HepG2 (cell line): ENCODE results near the gene GPRIN1. TPM values are rescaled to one million over a fixed set of nuclear protein-coding genes. Genes with fewer than 3 reads are reported as not detected.
A peak's percentile ranks its signal among the peaks of the same experiment; 100 is the strongest.

Source experiments
- CHD2 ChIP-seq: IDR thresholded peaks from 2 replicates; pipeline ENCODE4 v1.6.1; 2011; ENCODE audit warnings: low read depth, low read length, improper control_type of control experiment
- DPF2 ChIP-seq: sonication (generic); formaldehyde crosslinking; IDR thresholded peaks from 2 replicates; pipeline ENCODE4 v1.4.0; 2020; ENCODE audit warnings: mild to moderate bottlenecking, low read depth, missing genetic modification reagents, borderline replicate concordance
- EP300 ChIP-seq, 3 experiments: sonication (generic) in 1 of 3; formaldehyde crosslinking in 1 of 3; IDR thresholded peaks; 2 replicates each; pipeline versions ENCODE4 v1.5.1 to v1.6.1; 2011 to 2020; ENCODE audit warnings: low read depth in 2 of 3, low read length in 2 of 3, borderline replicate concordance in 1 of 3, improper control_type of control experiment in 1 of 3, mild to moderate bottlenecking in 1 of 3, missing genetic modification reagents in 1 of 3, moderate library complexity in 1 of 3
- FOXO1 ChIP-seq: sonication (generic); formaldehyde crosslinking; IDR thresholded peaks from 2 replicates; pipeline ENCODE4 v1.4.0; 2020; ENCODE audit warnings: missing genetic modification reagents
- HMG20B ChIP-seq: conservative IDR thresholded peaks from 2 replicates; pipeline ENCODE4 v1.6.1; 2016; ENCODE audit warnings: missing genetic modification reagents, missing compliant biosample characterization
- HMGXB3 ChIP-seq: sonication (generic); formaldehyde crosslinking; IDR thresholded peaks from 2 replicates; pipeline ENCODE4 v1.4.0; 2020; ENCODE audit warnings: missing genetic modification reagents, borderline replicate concordance
- IRF9 ChIP-seq: sonication (generic); formaldehyde crosslinking; IDR thresholded peaks from 2 replicates; pipeline ENCODE4 v1.8.0; 2022; ENCODE audit warnings: missing genetic modification reagents, mild to moderate bottlenecking, borderline replicate concordance
- KLF9 ChIP-seq: IDR thresholded peaks from 2 replicates; pipeline ENCODE4 v1.6.1; 2016; ENCODE audit warnings: low read depth
- MXD4 ChIP-seq: IDR thresholded peaks from 2 replicates; pipeline ENCODE4 v1.6.1; 2016; ENCODE audit warnings: mild to moderate bottlenecking, missing biosample characterization, missing genetic modification reagents
- NFATC3 ChIP-seq: sonication (generic); formaldehyde crosslinking; IDR thresholded peaks from 2 replicates; pipeline ENCODE4 v1.5.1; 2020; ENCODE audit warnings: mild to moderate bottlenecking, missing genetic modification reagents
- NFKBIZ ChIP-seq: IDR thresholded peaks from 2 replicates; pipeline ENCODE4 v1.6.1; 2018; ENCODE audit warnings: missing genetic modification reagents, missing compliant biosample characterization
- PTBP1 ChIP-seq: fragments of 200-400 bp; formaldehyde crosslinking; IDR thresholded peaks from 2 replicates; pipeline ENCODE4 v1.6.1; 2018; ENCODE audit warnings: low read length, low read depth; ENCODE audit not compliant: poor library complexity, severe bottlenecking
- SMARCE1 ChIP-seq: fragments of 450-650 bp; IDR thresholded peaks from 2 replicates; pipeline ENCODE4 v1.6.1; 2017; ENCODE audit warnings: borderline replicate concordance
- SNAPC2 ChIP-seq: sonication (generic); formaldehyde crosslinking; IDR thresholded peaks from 2 replicates; pipeline ENCODE4 v1.8.1; 2022; ENCODE audit warnings: mild to moderate bottlenecking, missing genetic modification reagents
- STAT6 ChIP-seq: sonication (generic); formaldehyde crosslinking; IDR thresholded peaks from 2 replicates; pipeline ENCODE4 v1.4.0; 2020; ENCODE audit warnings: missing genetic modification reagents, mild to moderate bottlenecking, borderline replicate concordance
- ZNF101 ChIP-seq: sonication (generic); formaldehyde crosslinking; IDR thresholded peaks from 2 replicates; pipeline ENCODE4 v1.4.0; 2020; ENCODE audit warnings: mild to moderate bottlenecking, low read depth, missing genetic modification reagents, borderline replicate concordance
- ZNF446 ChIP-seq: sonication (generic); formaldehyde crosslinking; IDR thresholded peaks from 2 replicates; pipeline ENCODE4 v1.5.0; 2020; ENCODE audit warnings: mild to moderate bottlenecking, missing genetic modification reagents
- ZNF460 ChIP-seq: sonication (generic); formaldehyde crosslinking; IDR thresholded peaks from 2 replicates; pipeline ENCODE4 v1.5.1; 2020; ENCODE audit warnings: missing genetic modification reagents, mild to moderate bottlenecking, borderline replicate concordance
- ZNF510 ChIP-seq: sonication (generic); formaldehyde crosslinking; IDR thresholded peaks from 2 replicates; pipeline ENCODE4 v1.4.0; 2020; ENCODE audit warnings: low read depth, mild to moderate bottlenecking, missing genetic modification reagents
- ZNF567 ChIP-seq: sonication (generic); formaldehyde crosslinking; IDR thresholded peaks from 2 replicates; pipeline ENCODE4 v1.8.1; 2023; ENCODE audit warnings: mild to moderate bottlenecking, missing genetic modification reagents, borderline replicate concordance
- ZNF598 ChIP-seq: sonication (generic); formaldehyde crosslinking; IDR thresholded peaks from 2 replicates; pipeline ENCODE4 v1.5.1; 2020; ENCODE audit warnings: mild to moderate bottlenecking, missing genetic modification reagents, borderline replicate concordance
- ZNF775 ChIP-seq: sonication (generic); formaldehyde crosslinking; IDR thresholded peaks from 2 replicates; pipeline ENCODE4 v1.4.0; 2020; ENCODE audit warnings: missing genetic modification reagents, mild to moderate bottlenecking, moderate library complexity, borderline replicate concordance
- polyA plus RNA-seq, 8 experiments: library from polyadenylated mRNA; depleted of rRNA in 3 of 8; stranded (reverse) in 7 of 8; unstranded in 1 of 8; fragments of >200 nt; fragmentation: Illumina TruSeq in 4 of 8; extraction: Trizol in 4 of 8; gene quantifications; 2 replicates each; pipeline versions ENCODE4 v1.2.1 to v1.2.3, GENCODE V29; 2011 to 2016; ENCODE audit warnings: low read depth in 4 of 8, missing spikeins in 1 of 8, mixed read lengths in 1 of 8; ENCODE audit not compliant: insufficient read depth in 1 of 8
- total RNA-seq, 5 experiments: library from RNA; depleted of rRNA; stranded (reverse); fragments of >200 nt; fragmentation: Illumina TruSeq; extraction: Trizol; gene quantifications; 2 replicates each; pipeline ENCODE4 v1.2.3, GENCODE V29; 2016; ENCODE audit warnings: low read depth in 1 of 5

The GPRIN1 gene
- total and polyA plus RNA-seq, 2 of the 13 experiments (the other 11 are each of a cell fraction or from before 2014, with no cell fraction given), result 0.32 to 2.0 TPM

GRCh38 chr5:176611435-176611834 lies 1.5 kb upstream of the GPRIN1 start (continued):
- TF ChIP-seq ZNF510, result 0 out of 2 replicates have a peak, but pooled peaks have one; percentile 54
- no peak for TF ChIP-seq ZNF775 (CRISPR knock-in tag)
- no peak for TF ChIP-seq DPF2
- no peak for TF ChIP-seq ZNF446 (CRISPR knock-in tag)
- no peak for TF ChIP-seq IRF9 (CRISPR knock-in tag)
- no peak for TF ChIP-seq EP300 (IDR thresholded peaks at IDR 0.05; ENCODE audit: low read depth in 2 of 2, low read length in 2 of 2)
- TF ChIP-seq EP300 (CRISPR knock-in tag; IDR thresholded peaks at IDR 0.05; ENCODE audit: borderline replicate concordance), result no peak
- peak; percentile 85 for TF ChIP-seq HMGXB3 (CRISPR knock-in tag)
- TF ChIP-seq CHD2, result no peak
- no peak for TF ChIP-seq ZNF567 (CRISPR knock-in tag)
- TF ChIP-seq SMARCE1, result no peak
- 0 out of 2 replicates have a peak, but pooled peaks have one; percentile 56 for TF ChIP-seq NFKBIZ (CRISPR knock-in tag)
- TF ChIP-seq NFATC3 (CRISPR knock-in tag), result no peak
- TF ChIP-seq ZNF598 (CRISPR knock-in tag), result no peak
- peak; percentile 40; the same call in 1 of the 2 replicates for TF ChIP-seq KLF9 (CRISPR knock-in tag)
- TF ChIP-seq SNAPC2 (CRISPR knock-in tag), result no peak
- no peak for TF ChIP-seq PTBP1
- no peak for TF ChIP-seq HMG20B (CRISPR knock-in tag)
- TF ChIP-seq FOXO1 (CRISPR knock-in tag), result peak; percentile 40; the same call in 1 of the 2 replicates
- TF ChIP-seq STAT6 (CRISPR knock-in tag), result no peak
- peak; percentile 76; the same call in 1 of the 2 replicates for TF ChIP-seq MXD4
- TF ChIP-seq ZNF460 (CRISPR knock-in tag), result no peak
- TF ChIP-seq ZNF101 (CRISPR knock-in tag), result no peak
